ENCODE measurements around the gene INSR.

The INSR gene

DNA sequence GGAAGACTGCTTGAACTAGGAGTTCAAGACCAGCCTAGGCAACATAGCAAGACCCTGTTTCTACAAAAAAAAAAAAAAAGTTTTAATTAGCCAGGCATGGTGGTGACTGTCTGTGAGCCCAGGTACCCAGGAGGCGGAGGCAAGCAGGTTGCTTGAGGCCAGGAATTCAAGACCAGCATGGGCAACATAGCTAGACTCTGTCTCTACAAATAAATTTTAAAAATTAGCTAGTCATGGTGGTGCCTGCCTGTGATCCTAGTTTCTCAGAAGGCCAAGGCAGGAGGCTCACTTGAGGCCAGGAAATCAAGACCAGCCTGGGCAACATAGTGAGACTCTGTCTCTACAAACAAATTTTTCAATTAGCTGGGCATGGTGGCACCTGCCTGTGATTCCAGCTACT, 6.1 kb downstream of the INSR start:
- Histone ChIP-seq H3K4me3 (ENCODE audit: low read depth, low read length) (no peak overlapping the region), H3K4me1 (ENCODE audit: control insufficient read depth in 1 of 2, insufficient read depth in 2 of 2, low read length in 2 of 2) (peaks cover 3 to 5% of the 10 kb centered on the region in 2 experiments), H4K8ac (ENCODE audit: low read depth, low read length) (no peak overlapping the region), H3K14ac (ENCODE audit: low read length) (no peak overlapping the region), H3K79me1 (ENCODE audit: low read length) (no peaks in the 10 kb centered on the region), H3K4me2 (ENCODE audit: low read length) (no peak overlapping the region), H2BK120ac (ENCODE audit: insufficient read depth, low read length, poor library complexity) (no peak overlapping the region), H2AFZ (ENCODE audit: insufficient read depth, low read length, poor library complexity) (no peak overlapping the region), H3K9ac (ENCODE audit: low read length) (no peak overlapping the region), H3K4ac (ENCODE audit: low read depth, low read length) (no peak overlapping the region), H2BK12ac (ENCODE audit: low read length) (no peak overlapping the region), H2BK5ac (ENCODE audit: low read depth, low read length, poor library complexity) (no peak overlapping the region), H4K12ac (ENCODE audit: low read depth, low read length) (no peak overlapping the region), H3K36me3 (ENCODE audit: control insufficient read depth in 1 of 2, insufficient read depth in 2 of 2, low read length in 2 of 2) (no peaks in the 10 kb centered on the region), H4K91ac (ENCODE audit: low read depth, low read length) (no peak overlapping the region), H2AK5ac (ENCODE audit: low read length) (no peak overlapping the region), H3K9me3 (ENCODE audit: insufficient read depth, low read depth, low read length) (no peaks in the 10 kb centered on the region), H3K27ac (ENCODE audit: low read depth, low read length) (no peak overlapping the region), H3K23ac (ENCODE audit: low read length) (no peak overlapping the region), H3K79me2 (ENCODE audit: control insufficient read depth, insufficient read depth, low read length, poor library complexity) (peaks cover under 1% of the 10 kb centered on the region), H3K18ac (ENCODE audit: low read length) (no peak overlapping the region), H3K27me3 (ENCODE audit: insufficient read depth, low read length) (no peaks in the 10 kb centered on the region)
- peak; percentile 83 to 86 for DNase-seq
- no CpG with 5 or more reads among the region's 1 CpG for WGBS (ENCODE audit: extremely low coverage, insufficient coverage, insufficient read length)

DNA sequence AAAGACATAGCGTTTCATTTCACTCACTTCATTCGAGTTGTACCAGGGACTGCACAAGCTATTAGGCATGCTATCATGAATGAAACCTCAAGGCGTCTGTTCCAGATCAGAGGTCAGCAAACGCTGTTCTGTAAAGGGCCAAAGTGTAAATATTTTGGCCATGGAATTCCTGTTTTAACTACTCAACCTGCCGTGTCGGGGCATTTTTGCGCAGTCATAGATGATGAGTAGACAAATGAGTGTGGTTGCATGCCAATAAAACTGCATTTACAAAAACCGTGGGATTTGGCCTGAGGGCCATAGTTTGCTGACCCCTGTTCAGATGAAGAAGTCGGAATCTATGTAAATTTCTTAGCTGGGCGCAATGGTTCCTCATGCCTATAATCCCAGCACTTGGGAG, 6.5 kb downstream of the INSR start:
- Histone ChIP-seq H4K8ac (ENCODE audit: low read depth, low read length) (no peak overlapping the region), H2BK12ac (ENCODE audit: low read length) (no peak overlapping the region), H3K79me2 (ENCODE audit: control insufficient read depth, insufficient read depth, low read length, poor library complexity) (no peaks in the 10 kb centered on the region), H3K4me3 (ENCODE audit: low read depth, low read length) (no peak overlapping the region), H3K27me3 (ENCODE audit: insufficient read depth, low read length) (no peaks in the 10 kb centered on the region), H3K4ac (ENCODE audit: low read depth, low read length) (no peak overlapping the region), H3K14ac (ENCODE audit: low read length) (no peak overlapping the region), H3K9ac (ENCODE audit: low read length) (no peak overlapping the region), H2AFZ (ENCODE audit: insufficient read depth, low read length, poor library complexity) (no peak overlapping the region), H3K18ac (ENCODE audit: low read length) (no peak overlapping the region), H2BK120ac (ENCODE audit: insufficient read depth, low read length, poor library complexity) (no peak overlapping the region), H3K36me3 (ENCODE audit: control insufficient read depth in 1 of 2, insufficient read depth in 2 of 2, low read length in 2 of 2) (no peaks in the 10 kb centered on the region), H3K4me2 (ENCODE audit: low read length) (no peak overlapping the region), H2BK5ac (ENCODE audit: low read depth, low read length, poor library complexity) (no peak overlapping the region), H3K4me1 (ENCODE audit: control insufficient read depth in 1 of 2, insufficient read depth in 2 of 2, low read length in 2 of 2) (peaks cover 2 to 4% of the 10 kb centered on the region in 2 experiments), H3K9me3 (ENCODE audit: insufficient read depth, low read depth, low read length) (no peaks in the 10 kb centered on the region), H3K23ac (ENCODE audit: low read length) (no peak overlapping the region), H4K91ac (ENCODE audit: low read depth, low read length) (no peak overlapping the region), H4K12ac (ENCODE audit: low read depth, low read length) (no peak overlapping the region), H3K27ac (ENCODE audit: low read depth, low read length) (no peak overlapping the region), H3K79me1 (ENCODE audit: low read length) (no peaks in the 10 kb centered on the region), H2AK5ac (ENCODE audit: low read length) (no peak overlapping the region)
- WGBS (ENCODE audit: extremely low coverage, insufficient coverage, insufficient read length), result no CpG with 5 or more reads among the region's 10 CpGs
- DNase-seq, result peak; percentile 98 to 99

DNA sequence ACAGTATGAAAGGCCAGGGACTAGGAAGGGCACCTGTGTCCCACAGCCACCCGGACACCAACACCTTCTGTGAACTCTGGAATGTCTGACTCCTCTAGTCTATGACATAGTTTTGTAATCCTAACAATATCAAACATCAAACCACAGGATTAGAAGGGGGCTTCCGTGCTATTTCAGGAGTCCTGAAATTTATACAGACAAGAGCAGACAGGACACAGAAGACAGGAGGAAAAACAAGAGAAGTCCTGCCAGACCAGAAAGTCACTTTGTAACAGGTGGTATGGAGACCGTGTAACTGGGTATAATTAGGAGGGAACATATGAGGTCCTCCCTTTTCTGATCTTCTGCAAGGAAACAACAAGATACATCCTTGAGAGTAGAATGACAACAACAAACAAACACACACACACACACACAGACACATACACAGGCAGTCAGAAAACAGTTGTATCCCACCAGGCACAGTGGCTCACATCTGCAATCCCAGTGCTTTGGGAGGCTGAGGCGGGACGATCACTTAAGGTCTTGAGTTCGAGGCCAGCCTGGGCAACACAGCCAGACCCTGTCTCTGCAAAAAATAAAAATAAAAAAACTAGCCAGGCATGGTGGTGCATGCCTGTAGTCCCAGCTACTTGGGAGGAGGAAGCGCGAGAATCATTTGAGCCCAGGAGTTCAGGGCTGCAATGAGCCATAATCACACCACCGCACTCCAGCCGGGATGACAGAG, 13.1 kb downstream of the INSR start:
- no peaks in the 10 kb centered on the region for H3K27me3 ChIP-seq (ENCODE audit: insufficient read depth, low read length)
- no peak overlapping the region for H3K14ac ChIP-seq (ENCODE audit: low read length)
- H3K4me3 ChIP-seq (ENCODE audit: low read depth, low read length), result no peak overlapping the region
- H3K18ac ChIP-seq (ENCODE audit: low read length), result no peak overlapping the region
- H2BK120ac ChIP-seq (ENCODE audit: insufficient read depth, low read length, poor library complexity), result no peak overlapping the region
- no peak overlapping the region for H3K4ac ChIP-seq (ENCODE audit: low read depth, low read length)
- no peak overlapping the region for H3K23ac ChIP-seq (ENCODE audit: low read length)
- H3K4me1 ChIP-seq (ENCODE audit: control insufficient read depth in 1 of 2, insufficient read depth in 2 of 2, low read length in 2 of 2), result no peaks in the 10 kb centered on the region
- H4K8ac ChIP-seq (ENCODE audit: low read depth, low read length), result no peak overlapping the region
- no peak overlapping the region for H3K27ac ChIP-seq (ENCODE audit: low read depth, low read length)
- no peaks in the 10 kb centered on the region for H3K79me2 ChIP-seq (ENCODE audit: control insufficient read depth, insufficient read depth, low read length, poor library complexity)
- no peak overlapping the region for H4K12ac ChIP-seq (ENCODE audit: low read depth, low read length)
- no peak for DNase-seq
- peaks cover 0 to 4% of the 10 kb centered on the region in 2 experiments for H3K36me3 ChIP-seq (ENCODE audit: control insufficient read depth in 1 of 2, insufficient read depth in 2 of 2, low read length in 2 of 2)
- H3K9me3 ChIP-seq (ENCODE audit: insufficient read depth, low read depth, low read length), result peaks cover 2% of the 10 kb centered on the region
- no peak overlapping the region for H3K9ac ChIP-seq (ENCODE audit: low read length)
- no CpG with 5 or more reads among the region's 10 CpGs for WGBS (ENCODE audit: extremely low coverage, insufficient coverage, insufficient read length)
- no peak overlapping the region for H2AFZ ChIP-seq (ENCODE audit: insufficient read depth, low read length, poor library complexity)
- no peak overlapping the region for H3K4me2 ChIP-seq (ENCODE audit: low read length)
- no peak overlapping the region for H2AK5ac ChIP-seq (ENCODE audit: low read length)
- H2BK12ac ChIP-seq (ENCODE audit: low read length), result no peak overlapping the region
- H4K91ac ChIP-seq (ENCODE audit: low read depth, low read length), result no peak overlapping the region
- H3K79me1 ChIP-seq (ENCODE audit: low read length), result no peaks in the 10 kb centered on the region
- no peak overlapping the region for H2BK5ac ChIP-seq (ENCODE audit: low read depth, low read length, poor library complexity)

DNA sequence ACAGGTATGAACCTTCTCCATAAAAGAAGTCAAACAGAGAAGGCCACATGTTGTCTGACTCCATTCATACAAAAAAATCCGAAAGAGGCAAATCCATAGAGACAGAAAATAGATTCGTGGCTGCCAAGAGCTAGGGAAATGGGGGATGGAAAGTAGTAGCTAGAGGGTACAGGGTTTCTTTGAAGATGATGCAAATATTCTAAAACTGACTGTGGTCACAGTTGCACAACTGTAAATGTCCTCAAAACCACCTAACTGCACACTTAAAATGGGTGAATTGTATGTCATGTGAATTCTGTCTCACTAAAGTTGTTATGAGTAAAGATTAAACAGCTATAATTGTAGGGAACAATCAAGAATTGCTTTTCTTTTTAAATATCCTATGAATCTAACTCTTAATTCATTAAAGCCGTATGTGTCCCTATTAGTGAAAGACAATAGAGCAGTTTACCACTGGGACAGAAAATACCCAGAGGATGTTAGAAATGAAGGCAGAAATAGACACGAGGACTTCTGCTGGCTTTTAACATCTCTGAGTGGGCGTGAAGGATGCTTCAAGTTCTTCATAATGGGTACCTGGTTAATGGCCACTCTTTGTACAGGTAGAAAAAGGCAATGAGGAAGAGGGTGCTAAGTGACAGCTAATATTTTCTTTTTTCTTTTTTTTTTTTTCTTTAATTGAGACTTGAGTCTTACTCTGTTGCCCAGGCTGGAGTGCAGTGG, 21.2 kb downstream of the INSR start:
- Histone ChIP-seq H3K4me3 (ENCODE audit: low read depth, low read length) (no peak overlapping the region), H4K8ac (ENCODE audit: low read depth, low read length) (no peak overlapping the region), H4K12ac (ENCODE audit: low read depth, low read length) (no peak overlapping the region), H4K91ac (ENCODE audit: low read depth, low read length) (no peak overlapping the region), H3K27me3 (ENCODE audit: insufficient read depth, low read length) (no peaks in the 10 kb centered on the region), H3K36me3 (ENCODE audit: control insufficient read depth in 1 of 2, insufficient read depth in 2 of 2, low read length in 2 of 2) (no peaks in the 10 kb centered on the region), H3K27ac (ENCODE audit: low read depth, low read length) (no peak overlapping the region), H3K4me2 (ENCODE audit: low read length) (no peak overlapping the region), H3K23ac (ENCODE audit: low read length) (no peak overlapping the region), H2BK12ac (ENCODE audit: low read length) (no peak overlapping the region), H2BK5ac (ENCODE audit: low read depth, low read length, poor library complexity) (no peak overlapping the region), H3K4ac (ENCODE audit: low read depth, low read length) (no peak overlapping the region), H2AK5ac (ENCODE audit: low read length) (no peak overlapping the region), H3K14ac (ENCODE audit: low read length) (no peak overlapping the region), H3K4me1 (ENCODE audit: control insufficient read depth in 1 of 2, insufficient read depth in 2 of 2, low read length in 2 of 2) (no peaks in the 10 kb centered on the region), H3K18ac (ENCODE audit: low read length) (no peak overlapping the region), H2BK120ac (ENCODE audit: insufficient read depth, low read length, poor library complexity) (no peak overlapping the region), H2AFZ (ENCODE audit: insufficient read depth, low read length, poor library complexity) (no peak overlapping the region), H3K9ac (ENCODE audit: low read length) (no peak overlapping the region), H3K79me1 (ENCODE audit: low read length) (no peaks in the 10 kb centered on the region), H3K79me2 (ENCODE audit: control insufficient read depth, insufficient read depth, low read length, poor library complexity) (no peaks in the 10 kb centered on the region), H3K9me3 (ENCODE audit: insufficient read depth, low read depth, low read length) (no peaks in the 10 kb centered on the region)
- no peak for DNase-seq
- WGBS (ENCODE audit: extremely low coverage, insufficient coverage, insufficient read length), result no CpG with 5 or more reads among the region's 5 CpGs

Measured in trophoblast cell (in vitro differentiated cells and primary cell).